Left ventricle myocardium inferior (tissue), 1 donor: ENCODE results near the gene YPEL1. TPM values are rescaled to one million over a fixed set of nuclear protein-coding genes. Genes with fewer than 3 reads are reported as not detected.

Experiments
- DNase-seq: peaks from one replicate; pipeline ENCODE4 v3.0.0-alpha.2; 2020
- H3K27ac ChIP-seq: fragments of 200-600 bp; replicated peaks from 2 replicates; pipeline ENCODE4 v1.8.0; 2021
- H3K27me3 ChIP-seq: fragments of 200-600 bp; 2 replicates; pipeline ENCODE4 v1.8.0; 2021; ENCODE audit warnings: low read depth
- H3K36me3 ChIP-seq: fragments of 200-600 bp; 2 replicates; pipeline ENCODE4 v1.8.0; 2021
- H3K4me1 ChIP-seq: fragments of 200-600 bp; 2 replicates; pipeline ENCODE4 v1.8.0; 2021
- H3K4me3 ChIP-seq: fragments of 200-600 bp; 2 replicates; pipeline ENCODE4 v1.8.0; 2021; ENCODE audit warnings: mild to moderate bottlenecking, moderate library complexity
- H3K9me3 ChIP-seq: fragments of 200-600 bp; replicated peaks from 2 replicates; pipeline ENCODE4 v1.8.0; 2021
- CTCF ChIP-seq: fragments of 200-600 bp; IDR thresholded peaks from 2 replicates; pipeline ENCODE4 v1.8.0; 2021; ENCODE audit warnings: antibody characterized with exemption, mild to moderate bottlenecking, borderline replicate concordance
- intact Hi-C: fragments of 100-400 bp; cut with micrococcal nuclease; formaldehyde crosslinking; loops from one replicate; pipeline ENCODE4 v1.11.0; 2022
- total RNA-seq: library from RNA; stranded (reverse); fragmentation: NEBNext Ultra II Directional; extraction: Animal tissue kit (Norgen Biotek cat#: 25700); gene quantifications from one replicate; pipeline ENCODE4 v1.2.1, GENCODE V29; 2021
- donor health status: DM: no; HTN: yes; CAD: no; lungs with severe emphysema.

The YPEL1 gene
- total RNA-seq, 1 donor from 2014 or later, result 8.3 TPM

- intact Hi-C loops, result no loop called here
- H3K9me3 ChIP-seq, result no peaks in the 10 kb centered on the region
Observed at GRCh38 chr22:21738081-21738480, 2.5 kb upstream of the YPEL1 start.

GRCh38 chr22:21736948-21737347 lies 1.4 kb upstream of the YPEL1 start:
- no peak overlapping the region for H3K27ac ChIP-seq
- no peak for DNase-seq
- intact Hi-C loops, result no loop called here
- no peaks in the 10 kb centered on the region for H3K9me3 ChIP-seq
- no peaks in the 10 kb centered on the region for H3K27me3 ChIP-seq
- no peak for TF ChIP-seq CTCF
- peaks cover 19% of the 10 kb centered on the region for H3K4me1 ChIP-seq
- H3K36me3 ChIP-seq, result no peaks in the 10 kb centered on the region
- no peak overlapping the region for H3K4me3 ChIP-seq

More at GRCh38 chr22:21738081-21738480, 2.5 kb upstream of the YPEL1 start:
- H3K4me1 ChIP-seq, result peaks cover 19% of the 10 kb centered on the region
- H3K36me3 ChIP-seq, result no peaks in the 10 kb centered on the region
- no peak overlapping the region for H3K4me3 ChIP-seq
- no peaks in the 10 kb centered on the region for H3K27me3 ChIP-seq
- no peak for DNase-seq
- no peak for TF ChIP-seq CTCF
- H3K27ac ChIP-seq, result no peak overlapping the region

GRCh38 chr22:21736084-21736642 lies 569 bp upstream of the YPEL1 start:
- H3K27ac ChIP-seq, result peak overlapping the region; percentile 68
- intact Hi-C loops, result no loop called here
- no peak for TF ChIP-seq CTCF

GRCh38 chr22:21734540-21735199 lies 924 bp downstream of the YPEL1 start:
- Histone ChIP-seq H3K27ac (peak overlapping the region; percentile 92), H3K36me3 (no peaks in the 10 kb centered on the region), H3K9me3 (no peaks in the 10 kb centered on the region), H3K4me3 (peak overlapping the region; percentile 79), H3K4me1 (peaks cover 19% of the 10 kb centered on the region), H3K27me3 (no peaks in the 10 kb centered on the region)
- DNase-seq, result no peak
- no peak for TF ChIP-seq CTCF
- intact Hi-C loops, result no loop called here

More at GRCh38 chr22:21736084-21736642, 569 bp upstream of the YPEL1 start:
- Histone ChIP-seq H3K36me3 (no peaks in the 10 kb centered on the region), H3K27me3 (no peaks in the 10 kb centered on the region), H3K4me1 (peaks cover 19% of the 10 kb centered on the region), H3K9me3 (no peaks in the 10 kb centered on the region), H3K4me3 (peak overlapping the region; percentile 79)
- no peak for DNase-seq

DNA sequence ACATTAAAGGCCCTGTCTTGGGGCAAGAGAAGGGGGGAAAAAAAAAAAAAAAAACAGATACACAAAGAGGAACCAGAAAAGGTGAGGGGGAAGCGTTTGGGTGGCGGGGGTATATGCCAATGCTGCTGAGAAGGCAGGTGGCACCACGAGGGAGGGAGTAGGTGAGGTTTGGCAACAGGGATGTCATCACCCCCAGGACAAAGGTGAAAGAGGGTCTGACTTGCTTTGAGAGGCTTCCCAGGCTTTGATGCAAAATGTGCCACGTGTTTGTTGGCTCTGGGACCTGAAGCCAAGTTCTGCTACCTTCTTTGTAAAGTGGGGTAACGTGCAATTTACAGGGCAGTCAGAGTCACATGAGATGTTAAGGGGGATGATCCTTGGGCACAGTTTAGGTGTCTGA lies 4.1 kb downstream of the YPEL1 start:
- Histone ChIP-seq H3K4me3 (no peak overlapping the region), H3K9me3 (no peaks in the 10 kb centered on the region), H3K27ac (no peak overlapping the region), H3K27me3 (no peaks in the 10 kb centered on the region), H3K36me3 (no peaks in the 10 kb centered on the region), H3K4me1 (peaks cover 18% of the 10 kb centered on the region)
- TF ChIP-seq CTCF, result no peak
- no peak for DNase-seq
- intact Hi-C loops, result no loop called here
